ENCODE measurements around the gene SLC35F3.

Gene SLC35F3

GRCh38 chr1:233912447-233912846 lies 8.0 kb downstream of the SLC35F3 start:
- DNase-seq: no peak

- no peak for DNase-seq
Measured at GRCh38 chr1:233912909-233913308, 8.4 kb downstream of the SLC35F3 start.

- no peak for DNase-seq
Measured at GRCh38 chr1:233916706-233917105, 12.2 kb downstream of the SLC35F3 start.

GRCh38 chr1:233919786-233920185 lies 15.3 kb downstream of the SLC35F3 start:
- no peak for DNase-seq

- DNase-seq: no peak
Measured at GRCh38 chr1:233928123-233928522, 23.6 kb downstream of the SLC35F3 start.

- DNase-seq: no peak
Measured at GRCh38 chr1:233933339-233933738, 28.9 kb downstream of the SLC35F3 start.

- no peak for DNase-seq
Measured at GRCh38 chr1:233935297-233935868, 30.9 kb downstream of the SLC35F3 start.

GRCh38 chr1:233936422-233936821 lies 31.9 kb downstream of the SLC35F3 start:
- DNase-seq: no peak

GRCh38 chr1:233936842-233937241 lies 32.4 kb downstream of the SLC35F3 start:
- DNase-seq: no peak

- no peak for DNase-seq
Measured at GRCh38 chr1:233938476-233938875, 34.0 kb downstream of the SLC35F3 start.

- no peak for DNase-seq
Measured at GRCh38 chr1:233939451-233939850, 35.0 kb downstream of the SLC35F3 start.

GRCh38 chr1:233940908-233941307 lies 36.4 kb downstream of the SLC35F3 start:
- no peak for DNase-seq

GRCh38 chr1:233944601-233945000 lies 40.1 kb downstream of the SLC35F3 start:
- DNase-seq: no peak

GRCh38 chr1:233945573-233945972 lies 41.1 kb downstream of the SLC35F3 start:
- no peak for DNase-seq

GRCh38 chr1:233945979-233946378 lies 41.5 kb downstream of the SLC35F3 start:
- no peak for DNase-seq

GRCh38 chr1:233946724-233947123 lies 42.2 kb downstream of the SLC35F3 start:
- no peak for DNase-seq

GRCh38 chr1:233951804-233952203 lies 47.3 kb downstream of the SLC35F3 start:
- DNase-seq: no peak

GRCh38 chr1:233957691-233958090 lies 53.2 kb downstream of the SLC35F3 start:
- no peak for DNase-seq

- DNase-seq: no peak
Measured at GRCh38 chr1:233959102-233959501, 54.6 kb downstream of the SLC35F3 start.

GRCh38 chr1:233959971-233960370 lies 55.5 kb downstream of the SLC35F3 start:
- no peak for DNase-seq

- DNase-seq: no peak
Measured at GRCh38 chr1:233960386-233960785, 55.9 kb downstream of the SLC35F3 start.

GRCh38 chr1:233962878-233963277 lies 58.4 kb downstream of the SLC35F3 start:
- no peak for DNase-seq

- DNase-seq: no peak
Measured at GRCh38 chr1:233965856-233966255, 61.4 kb downstream of the SLC35F3 start.

- no peak for DNase-seq
Measured at GRCh38 chr1:233971753-233972152, 67.3 kb downstream of the SLC35F3 start.

- DNase-seq: no peak
Measured at GRCh38 chr1:233972563-233972950, 68.1 kb downstream of the SLC35F3 start.

Measured in fibroblast of skin of scalp (primary cell).